ENCODE data around the gene RBM38.

- TF ChIP-seq, protein P1, sequence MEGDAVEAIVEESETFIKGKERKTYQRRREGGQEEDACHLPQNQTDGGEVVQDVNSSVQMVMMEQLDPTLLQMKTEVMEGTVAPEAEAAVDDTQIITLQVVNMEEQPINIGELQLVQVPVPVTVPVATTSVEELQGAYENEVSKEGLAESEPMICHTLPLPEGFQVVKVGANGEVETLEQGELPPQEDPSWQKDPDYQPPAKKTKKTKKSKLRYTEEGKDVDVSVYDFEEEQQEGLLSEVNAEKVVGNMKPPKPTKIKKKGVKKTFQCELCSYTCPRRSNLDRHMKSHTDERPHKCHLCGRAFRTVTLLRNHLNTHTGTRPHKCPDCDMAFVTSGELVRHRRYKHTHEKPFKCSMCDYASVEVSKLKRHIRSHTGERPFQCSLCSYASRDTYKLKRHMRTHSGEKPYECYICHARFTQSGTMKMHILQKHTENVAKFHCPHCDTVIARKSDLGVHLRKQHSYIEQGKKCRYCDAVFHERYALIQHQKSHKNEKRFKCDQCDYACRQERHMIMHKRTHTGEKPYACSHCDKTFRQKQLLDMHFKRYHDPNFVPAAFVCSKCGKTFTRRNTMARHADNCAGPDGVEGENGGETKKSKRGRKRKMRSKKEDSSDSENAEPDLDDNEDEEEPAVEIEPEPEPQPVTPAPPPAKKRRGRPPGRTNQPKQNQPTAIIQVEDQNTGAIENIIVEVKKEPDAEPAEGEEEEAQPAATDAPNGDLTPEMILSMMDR (IDR thresholded peaks at IDR 0.05) = no peak
- TF ChIP-seq POLR2A (IDR thresholded peaks at IDR 0.05) = no peak
These were observed 50.4 kb downstream of the RBM38 start for GRCh38 chr20:57441510-57442154.

Data from testis (tissue), 2 donors.